Stomach (tissue), 4 donors: ENCODE data around the gene RHPN2.

Experiments
- CTCF ChIP-seq, 7 experiments: fragments of 450-650 bp in 4 of 7; fragments of 200-600 bp in 3 of 7; sonication (generic) in 3 of 7; IDR thresholded peaks; one replicate each; pipeline ENCODE4 v1.5.1; 2016 to 2019; ENCODE audit warnings: antibody characterized with exemption in 7 of 7, control low read depth in 2 of 7, mild to moderate bottlenecking in 1 of 7
- POLR2A ChIP-seq, 4 donors: fragments of 450-650 bp; IDR thresholded peaks; one replicate each; pipeline ENCODE4 v1.6.1; 2016; ENCODE audit warnings: antibody characterized with exemption in 4 of 4, control low read depth in 2 of 4, mild to moderate bottlenecking in 1 of 4, moderate library complexity in 1 of 4
- POLR2AphosphoS5 ChIP-seq, 3 donors: sonication (generic); formaldehyde crosslinking; IDR thresholded peaks; one replicate each; pipeline ENCODE4 v1.6.1; 2016; ENCODE audit warnings: antibody characterized with exemption in 3 of 3

GRCh38 chr19:33060586-33060985, 4.1 kb downstream of the RHPN2 start:
- TF ChIP-seq POLR2A (IDR thresholded peaks at IDR 0.05): no peak
- no peak for TF ChIP-seq CTCF (IDR thresholded peaks at IDR 0.05)
- no peak for TF ChIP-seq POLR2AphosphoS5 (IDR thresholded peaks at IDR 0.05)
